Hepatocyte (in vitro differentiated cells): ENCODE results near the gene TMEM204.

ENCODE experiments used
- EZH2 ChIP-seq: fragments of 200-600 bp; sonication (generic); IDR thresholded peaks from 2 replicates; pipeline ENCODE4 v1.6.1; 2016; ENCODE audit warnings: antibody characterized with exemption, mild to moderate bottlenecking, borderline replicate concordance
- EZH2phosphoT487 ChIP-seq: fragments of 200-600 bp; sonication (generic); IDR thresholded peaks from one replicate; pipeline ENCODE4 v1.6.1; 2018; ENCODE audit warnings: antibody characterized with exemption, mild to moderate bottlenecking, low read depth, moderate library complexity; ENCODE audit not compliant: unreplicated experiment, severe bottlenecking
- TF ChIP-seq, protein P1 (sequence below): fragments of 200-600 bp; sonication (generic); IDR thresholded peaks from 2 replicates; pipeline ENCODE4 v1.5.1; 2016; ENCODE audit warnings: antibody characterized with exemption, mild to moderate bottlenecking; ENCODE audit not compliant: poor library complexity

DNA sequence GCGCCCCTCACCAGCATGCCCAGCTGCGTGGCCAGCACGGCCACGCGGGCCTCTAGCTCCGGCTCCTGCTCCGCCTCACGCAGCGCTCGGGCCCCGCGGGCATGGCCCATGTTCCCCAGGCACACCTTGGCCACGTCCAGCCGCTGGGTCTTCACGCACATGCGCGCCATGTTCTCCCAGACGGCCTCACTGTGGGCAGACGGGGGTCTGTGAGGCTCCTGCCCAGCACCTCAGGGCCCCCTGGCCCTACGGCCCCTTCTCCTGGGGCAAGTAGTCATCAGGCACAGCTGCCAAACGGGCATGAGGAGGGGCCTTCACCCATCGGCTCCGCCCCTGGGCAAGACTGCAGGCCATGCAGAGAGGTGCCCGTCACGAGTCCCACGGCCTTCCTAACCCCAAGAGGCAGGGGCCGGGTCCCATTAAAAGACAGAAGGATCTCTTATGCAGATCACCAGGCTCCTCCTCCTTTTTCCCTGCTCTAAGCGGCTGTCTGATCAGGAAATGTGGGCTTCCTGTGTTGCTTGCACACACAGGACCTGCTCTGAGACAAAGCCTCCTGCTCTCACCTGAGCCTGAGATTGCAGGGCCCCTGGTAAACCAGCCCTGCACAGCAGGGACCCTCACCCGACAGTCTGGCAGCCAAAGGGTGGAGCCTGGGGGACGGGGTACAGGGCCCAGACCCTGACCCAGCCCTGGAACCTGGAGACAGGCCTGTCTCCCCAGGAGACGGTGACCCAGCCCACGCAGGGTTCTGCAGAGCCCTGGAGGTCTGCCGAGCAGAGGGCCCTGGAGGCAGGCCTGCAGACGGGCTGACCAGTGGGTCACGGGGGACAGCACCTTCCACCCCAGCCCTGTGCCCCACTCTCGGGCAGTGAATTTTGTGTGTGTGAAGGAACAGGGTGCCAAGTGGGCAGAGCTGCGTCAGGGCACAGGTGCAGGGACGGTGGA is 6.6 kb upstream of the TMEM204 start:
- TF ChIP-seq, protein P1, sequence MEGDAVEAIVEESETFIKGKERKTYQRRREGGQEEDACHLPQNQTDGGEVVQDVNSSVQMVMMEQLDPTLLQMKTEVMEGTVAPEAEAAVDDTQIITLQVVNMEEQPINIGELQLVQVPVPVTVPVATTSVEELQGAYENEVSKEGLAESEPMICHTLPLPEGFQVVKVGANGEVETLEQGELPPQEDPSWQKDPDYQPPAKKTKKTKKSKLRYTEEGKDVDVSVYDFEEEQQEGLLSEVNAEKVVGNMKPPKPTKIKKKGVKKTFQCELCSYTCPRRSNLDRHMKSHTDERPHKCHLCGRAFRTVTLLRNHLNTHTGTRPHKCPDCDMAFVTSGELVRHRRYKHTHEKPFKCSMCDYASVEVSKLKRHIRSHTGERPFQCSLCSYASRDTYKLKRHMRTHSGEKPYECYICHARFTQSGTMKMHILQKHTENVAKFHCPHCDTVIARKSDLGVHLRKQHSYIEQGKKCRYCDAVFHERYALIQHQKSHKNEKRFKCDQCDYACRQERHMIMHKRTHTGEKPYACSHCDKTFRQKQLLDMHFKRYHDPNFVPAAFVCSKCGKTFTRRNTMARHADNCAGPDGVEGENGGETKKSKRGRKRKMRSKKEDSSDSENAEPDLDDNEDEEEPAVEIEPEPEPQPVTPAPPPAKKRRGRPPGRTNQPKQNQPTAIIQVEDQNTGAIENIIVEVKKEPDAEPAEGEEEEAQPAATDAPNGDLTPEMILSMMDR: no peak
- TF ChIP-seq EZH2 (no peak), EZH2phosphoT487 (no peak)
